ENCODE results near the gene ZFP57.

Gene ZFP57

DNA sequence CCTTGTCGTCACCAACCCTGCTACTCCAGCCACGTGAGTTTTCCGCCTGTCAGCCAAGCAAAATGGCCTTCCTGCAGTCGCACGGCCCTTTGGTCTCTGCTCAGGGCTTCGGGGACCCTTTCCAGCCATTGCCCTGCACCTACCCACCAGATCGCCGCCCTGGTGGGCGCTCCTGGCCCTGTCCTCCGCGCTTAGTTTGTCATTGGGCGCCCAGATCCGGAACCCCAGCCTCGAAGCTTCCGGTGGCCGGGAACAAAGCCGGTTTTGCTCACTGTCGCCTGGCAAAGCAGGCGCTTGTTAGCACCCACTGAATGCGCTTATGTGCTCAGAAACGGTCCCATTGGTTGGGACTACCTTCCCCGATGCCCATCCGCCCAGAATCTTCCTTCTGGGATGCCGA, 536 bp downstream of the ZFP57 start:
- no peak for TF ChIP-seq MYC (IDR thresholded peaks at IDR 0.05; ENCODE audit: low read depth, low read length)
- TF ChIP-seq, protein P1, sequence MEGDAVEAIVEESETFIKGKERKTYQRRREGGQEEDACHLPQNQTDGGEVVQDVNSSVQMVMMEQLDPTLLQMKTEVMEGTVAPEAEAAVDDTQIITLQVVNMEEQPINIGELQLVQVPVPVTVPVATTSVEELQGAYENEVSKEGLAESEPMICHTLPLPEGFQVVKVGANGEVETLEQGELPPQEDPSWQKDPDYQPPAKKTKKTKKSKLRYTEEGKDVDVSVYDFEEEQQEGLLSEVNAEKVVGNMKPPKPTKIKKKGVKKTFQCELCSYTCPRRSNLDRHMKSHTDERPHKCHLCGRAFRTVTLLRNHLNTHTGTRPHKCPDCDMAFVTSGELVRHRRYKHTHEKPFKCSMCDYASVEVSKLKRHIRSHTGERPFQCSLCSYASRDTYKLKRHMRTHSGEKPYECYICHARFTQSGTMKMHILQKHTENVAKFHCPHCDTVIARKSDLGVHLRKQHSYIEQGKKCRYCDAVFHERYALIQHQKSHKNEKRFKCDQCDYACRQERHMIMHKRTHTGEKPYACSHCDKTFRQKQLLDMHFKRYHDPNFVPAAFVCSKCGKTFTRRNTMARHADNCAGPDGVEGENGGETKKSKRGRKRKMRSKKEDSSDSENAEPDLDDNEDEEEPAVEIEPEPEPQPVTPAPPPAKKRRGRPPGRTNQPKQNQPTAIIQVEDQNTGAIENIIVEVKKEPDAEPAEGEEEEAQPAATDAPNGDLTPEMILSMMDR (IDR thresholded peaks at IDR 0.05; ENCODE audit: low read depth, low read length) = no peak
- TF ChIP-seq, protein P2, sequence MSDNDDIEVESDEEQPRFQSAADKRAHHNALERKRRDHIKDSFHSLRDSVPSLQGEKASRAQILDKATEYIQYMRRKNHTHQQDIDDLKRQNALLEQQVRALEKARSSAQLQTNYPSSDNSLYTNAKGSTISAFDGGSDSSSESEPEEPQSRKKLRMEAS (IDR thresholded peaks at IDR 0.05; ENCODE audit: low read depth, low read length) = no peak
- TF ChIP-seq POLR2A (IDR thresholded peaks at IDR 0.05; ENCODE audit: extremely low read depth, insufficient read length) = no peak
- DNase-seq (ENCODE audit: low read depth) = no peak
- H3K4me3 ChIP-seq (ENCODE audit: low read depth, low read length) = no peak overlapping the region

DNA sequence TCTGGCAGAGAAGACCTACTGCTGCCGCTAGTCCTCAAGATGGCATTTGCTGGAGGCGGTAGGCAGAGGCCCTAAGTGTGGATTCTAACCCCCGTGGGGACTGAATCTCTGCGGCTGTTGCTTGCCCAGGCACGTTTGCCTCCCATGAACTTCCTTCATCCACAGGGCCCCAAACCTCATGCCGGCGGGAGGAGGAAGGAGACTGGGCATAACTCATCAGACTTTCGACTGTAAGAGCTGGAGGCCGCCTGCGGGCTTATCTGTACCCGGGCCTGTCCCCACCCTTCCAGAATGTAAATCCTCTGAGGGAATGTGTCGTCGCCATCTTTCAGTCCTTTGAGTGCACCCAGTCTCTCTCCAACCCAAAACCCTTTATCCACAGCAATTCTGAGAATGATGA, 990 bp downstream of the ZFP57 start:
- H3K4me3 ChIP-seq (ENCODE audit: low read depth, low read length) = no peak overlapping the region
- peak; percentile 36 for DNase-seq (ENCODE audit: low read depth)
- TF ChIP-seq, protein P1 (IDR thresholded peaks at IDR 0.05; ENCODE audit: low read depth, low read length) = no peak
- no peak for TF ChIP-seq POLR2A (IDR thresholded peaks at IDR 0.05; ENCODE audit: extremely low read depth, insufficient read length)
- TF ChIP-seq, protein P2 (IDR thresholded peaks at IDR 0.05; ENCODE audit: low read depth, low read length) = no peak
- no peak for TF ChIP-seq MYC (IDR thresholded peaks at IDR 0.05; ENCODE audit: low read depth, low read length)

DNA sequence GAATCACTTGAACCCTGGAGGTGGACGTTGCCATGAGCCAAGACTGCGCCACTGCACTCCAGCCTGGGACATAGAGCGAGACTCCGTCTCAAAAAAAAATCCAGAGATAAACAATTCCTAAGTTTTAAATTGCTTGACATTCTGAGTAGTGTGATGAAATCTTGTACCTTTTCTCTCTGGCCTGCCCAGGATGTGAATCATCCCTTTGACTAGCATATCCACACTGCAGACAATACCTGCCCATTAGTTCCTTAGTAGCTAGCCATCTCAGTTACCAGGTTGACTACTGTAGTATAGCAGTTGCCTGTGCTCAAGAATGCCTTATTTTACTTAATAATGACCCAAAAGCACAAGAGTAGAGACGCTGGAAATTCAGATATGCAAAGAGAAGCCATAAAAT, 2.8 kb downstream of the ZFP57 start:
- no peak overlapping the region for H3K4me3 ChIP-seq (ENCODE audit: low read depth, low read length)
- TF ChIP-seq MYC (IDR thresholded peaks at IDR 0.05; ENCODE audit: low read depth, low read length) (no peak), POLR2A (IDR thresholded peaks at IDR 0.05; ENCODE audit: extremely low read depth, insufficient read length) (no peak)
- TF ChIP-seq, protein P1 (IDR thresholded peaks at IDR 0.05; ENCODE audit: low read depth, low read length) = no peak
- TF ChIP-seq, protein P2 (IDR thresholded peaks at IDR 0.05; ENCODE audit: low read depth, low read length) = no peak
- no peak for DNase-seq (ENCODE audit: low read depth)

DNA sequence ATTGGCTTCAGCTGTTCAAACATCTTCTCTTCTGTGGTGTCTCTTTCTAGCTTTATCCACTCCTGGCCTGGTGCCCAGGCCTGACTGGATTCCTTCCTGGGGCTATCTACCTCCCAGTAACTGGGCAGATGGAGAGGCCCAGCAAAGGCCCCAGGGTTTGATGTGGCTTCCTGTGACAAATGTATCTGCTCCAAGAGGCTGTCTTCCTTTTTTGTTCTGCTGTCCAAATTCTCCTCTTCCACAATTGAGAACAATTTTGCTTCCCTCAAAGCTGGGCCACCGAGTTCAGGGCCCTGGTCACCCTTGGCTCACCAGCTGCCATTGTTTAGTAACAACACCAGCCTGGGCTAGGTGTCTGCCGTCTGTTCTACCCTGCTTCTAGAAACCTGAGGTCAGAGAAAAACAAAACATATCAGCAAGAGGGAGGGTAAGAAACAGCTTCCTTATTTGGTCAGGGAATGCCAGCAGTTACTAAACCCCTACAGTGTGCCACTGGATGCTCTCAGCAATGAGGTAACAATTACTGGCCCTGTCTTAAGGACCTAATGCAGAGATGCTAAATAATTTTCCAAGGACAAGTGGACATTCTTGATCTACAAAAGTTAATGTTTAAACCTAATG, 3.9 kb downstream of the ZFP57 start:
- no peak for DNase-seq (ENCODE audit: low read depth)
- TF ChIP-seq POLR2A (IDR thresholded peaks at IDR 0.05; ENCODE audit: extremely low read depth, insufficient read length) = no peak
- TF ChIP-seq, protein P2 (IDR thresholded peaks at IDR 0.05; ENCODE audit: low read depth, low read length) = no peak
- H3K4me3 ChIP-seq (ENCODE audit: low read depth, low read length) = no peak overlapping the region

GRCh38 chr6:29675561-29675960, 5.4 kb downstream of the ZFP57 start:
- no peak overlapping the region for H3K4me3 ChIP-seq (ENCODE audit: low read depth, low read length)
- DNase-seq (ENCODE audit: low read depth) = no peak
- TF ChIP-seq MYC (IDR thresholded peaks at IDR 0.05; ENCODE audit: low read depth, low read length) (no peak), POLR2A (IDR thresholded peaks at IDR 0.05; ENCODE audit: extremely low read depth, insufficient read length) (no peak)
- TF ChIP-seq, protein P2 (IDR thresholded peaks at IDR 0.05; ENCODE audit: low read depth, low read length) = no peak
- TF ChIP-seq, protein P1 (IDR thresholded peaks at IDR 0.05; ENCODE audit: low read depth, low read length) = no peak

GRCh38 chr6:29674008-29674407, 6.9 kb downstream of the ZFP57 start:
- DNase-seq (ENCODE audit: low read depth) = no peak
- TF ChIP-seq MYC (IDR thresholded peaks at IDR 0.05; ENCODE audit: low read depth, low read length) (no peak), POLR2A (IDR thresholded peaks at IDR 0.05; ENCODE audit: extremely low read depth, insufficient read length) (no peak)
- TF ChIP-seq, protein P1 (IDR thresholded peaks at IDR 0.05; ENCODE audit: low read depth, low read length) = no peak
- TF ChIP-seq, protein P2 (IDR thresholded peaks at IDR 0.05; ENCODE audit: low read depth, low read length) = no peak
- H3K4me3 ChIP-seq (ENCODE audit: low read depth, low read length) = no peak overlapping the region
